Testis (tissue), 3 donors: Measurements from ENCODE around the gene SLC22A16. TPM values are rescaled to one million over a fixed set of nuclear protein-coding genes. Genes with fewer than 3 reads are reported as not detected.

Experiments
- DNase-seq: peaks from one replicate; pipeline ENCODE4 v3.0.0-alpha.2; 2019
- H3K27ac ChIP-seq, 2 donors: fragments of 200-600 bp; sonication (generic); one replicate each; pipeline ENCODE4 v1.5.1; 2019
- H3K27me3 ChIP-seq: fragments of 200-600 bp; sonication (generic); one replicate; pipeline ENCODE4 v1.5.1; 2019
- H3K36me3 ChIP-seq: fragments of 200-600 bp; sonication (generic); one replicate; pipeline ENCODE4 v1.5.1; 2017; ENCODE audit warnings: low read depth; ENCODE audit errors: missing control alignments
- H3K4me1 ChIP-seq: fragments of 200-600 bp; sonication (generic); one replicate; pipeline ENCODE4 v1.5.1; 2019
- H3K4me3 ChIP-seq, 2 donors: fragments of 200-600 bp; sonication (generic); one replicate each; pipeline ENCODE4 v1.5.1; 2017 to 2019
- H3K9me3 ChIP-seq: fragments of 200-600 bp; sonication (generic); one replicate; pipeline ENCODE4 v1.5.1; 2017
- POLR2A ChIP-seq: fragments of 450-650 bp; IDR thresholded peaks from one replicate; pipeline ENCODE4 v1.6.1; 2017; ENCODE audit warnings: antibody characterized with exemption, mild to moderate bottlenecking, moderate library complexity
- WGBS, 2 donors: methylation state at CpG; one replicate each; pipeline ENCODE4 v1.1.5; 2018; 5-methylcytosine and 5-hydroxymethylcytosine counted together
- intact Hi-C: fragments of 100-400 bp; cut with DNase I; formaldehyde crosslinking; loops from one replicate; pipeline ENCODE4 v1.15.1; 2023; ENCODE audit warnings: low total_unique reads
- polyA plus RNA-seq: library from polyadenylated mRNA; stranded (reverse); fragments of 350-450 nt; fragmentation: Illumina TruSeq; extraction: RNeasy Lipid Tissue Mini Kit (QIAGEN cat#74804); gene quantifications from one replicate; pipeline ENCODE4 v1.2.3, GENCODE V29; 2014; ENCODE audit warnings: low read depth, low replicate concordance; ENCODE audit not compliant: insufficient read depth
- total RNA-seq, 2 donors: library from RNA; depleted of rRNA; stranded (reverse); fragments of >200 nt; gene quantifications; one replicate each; pipeline ENCODE4 v1.2.3, GENCODE V29; 2016
- TF ChIP-seq, protein P1 (sequence below), 3 experiments: fragments of 450-650 bp in 2 of 3; fragments of 200-600 bp in 1 of 3; sonication (generic) in 1 of 3; IDR thresholded peaks; one replicate each; pipeline ENCODE4 v1.5.1; 2016 to 2019; ENCODE audit warnings: antibody characterized with exemption in 3 of 3, mild to moderate bottlenecking in 2 of 3, moderate library complexity in 1 of 3

SLC22A16 gene
- total and polyA plus RNA-seq, 3 donors from 2014 or later: 17.2 to 49.5 (median 25.0) TPM

DNA sequence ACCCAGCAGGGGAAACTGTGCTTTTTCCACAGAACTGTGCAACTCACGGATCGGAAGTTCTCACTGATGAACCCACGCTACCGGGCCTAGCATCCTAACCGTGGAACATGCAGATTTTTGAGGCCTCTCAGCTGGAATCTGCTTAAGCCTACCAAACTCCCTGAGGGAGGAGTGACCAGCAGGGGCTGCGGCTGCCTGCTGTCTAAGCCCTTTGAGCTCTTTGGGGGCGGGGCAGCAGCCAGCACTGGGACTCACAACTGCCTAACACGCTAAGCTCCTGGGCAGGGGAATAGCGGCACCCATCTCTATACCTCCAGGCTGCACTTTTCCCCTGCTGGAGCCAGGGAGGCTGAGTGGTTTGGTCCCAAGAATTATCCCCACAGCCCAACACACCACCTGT lies 97.9 kb downstream of the SLC22A16 start:
- Histone ChIP-seq H3K4me1 (no peaks in the 10 kb centered on the region), H3K9me3 (no peaks in the 10 kb centered on the region), H3K27ac (no peak overlapping the region), H3K27me3 (no peaks in the 10 kb centered on the region), H3K36me3 (no peaks in the 10 kb centered on the region), H3K4me3 (no peak overlapping the region)
- intact Hi-C loops: no loop called here
- DNase-seq: no peak
- 75 to 89% methylated on average over 5 to 9 of the region's 9 CpGs for WGBS, 2 donors
- TF ChIP-seq, protein P1, sequence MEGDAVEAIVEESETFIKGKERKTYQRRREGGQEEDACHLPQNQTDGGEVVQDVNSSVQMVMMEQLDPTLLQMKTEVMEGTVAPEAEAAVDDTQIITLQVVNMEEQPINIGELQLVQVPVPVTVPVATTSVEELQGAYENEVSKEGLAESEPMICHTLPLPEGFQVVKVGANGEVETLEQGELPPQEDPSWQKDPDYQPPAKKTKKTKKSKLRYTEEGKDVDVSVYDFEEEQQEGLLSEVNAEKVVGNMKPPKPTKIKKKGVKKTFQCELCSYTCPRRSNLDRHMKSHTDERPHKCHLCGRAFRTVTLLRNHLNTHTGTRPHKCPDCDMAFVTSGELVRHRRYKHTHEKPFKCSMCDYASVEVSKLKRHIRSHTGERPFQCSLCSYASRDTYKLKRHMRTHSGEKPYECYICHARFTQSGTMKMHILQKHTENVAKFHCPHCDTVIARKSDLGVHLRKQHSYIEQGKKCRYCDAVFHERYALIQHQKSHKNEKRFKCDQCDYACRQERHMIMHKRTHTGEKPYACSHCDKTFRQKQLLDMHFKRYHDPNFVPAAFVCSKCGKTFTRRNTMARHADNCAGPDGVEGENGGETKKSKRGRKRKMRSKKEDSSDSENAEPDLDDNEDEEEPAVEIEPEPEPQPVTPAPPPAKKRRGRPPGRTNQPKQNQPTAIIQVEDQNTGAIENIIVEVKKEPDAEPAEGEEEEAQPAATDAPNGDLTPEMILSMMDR (IDR thresholded peaks at IDR 0.05): no peak
- no peak for TF ChIP-seq POLR2A

Other genes with a start within 250 kb of the SLC22A16 start
- gene METTL24, start 118.3 kb downstream of the SLC22A16 start, total RNA-seq: 1 to 10 TPM; 3.5 to 6.0 TPM
- gene METTL24, start 118.3 kb downstream of the SLC22A16 start, polyA plus RNA-seq: 6.3 TPM
- under 1 TPM; 0.19 to 0.24 TPM for gene DDO, start 61.0 kb downstream of the SLC22A16 start, total RNA-seq
- gene DDO, start 61.0 kb downstream of the SLC22A16 start, polyA plus RNA-seq: 0.73 TPM